Measurements from ENCODE around the gene ADGRV1.

DNA sequence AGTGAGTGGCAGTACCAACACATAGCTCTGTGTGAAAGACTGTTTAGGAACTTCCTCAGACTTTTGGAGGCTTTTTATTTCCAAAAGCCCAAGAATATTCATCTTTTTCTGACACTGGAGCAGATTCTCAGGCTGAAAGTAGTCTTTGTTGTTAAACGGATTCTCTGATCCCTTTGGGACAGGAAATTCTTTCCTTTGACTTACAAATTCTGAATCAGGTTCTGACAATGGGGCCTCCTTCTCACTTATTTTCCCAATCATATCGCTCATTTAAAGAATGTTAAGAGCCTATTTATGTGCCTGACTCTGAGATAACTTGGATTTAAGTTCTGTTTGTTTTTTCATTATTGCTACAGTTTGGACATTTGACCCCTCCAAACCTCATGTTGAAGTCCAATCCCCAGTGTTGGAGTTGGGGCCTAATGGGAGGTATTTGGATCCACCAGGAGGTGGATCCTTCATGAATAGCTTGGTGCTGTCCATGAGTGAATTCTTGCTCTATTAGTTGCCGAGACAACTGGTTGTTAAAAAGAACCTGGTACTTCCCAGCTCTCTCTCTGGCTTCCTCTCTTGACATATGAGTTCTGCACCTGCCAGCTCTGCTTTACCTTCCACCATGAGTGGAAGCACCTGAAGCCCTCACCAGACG is 4.1 kb upstream of the ADGRV1 start:
- no peak for TF ChIP-seq ZBTB7A (IDR thresholded peaks at IDR 0.05; ENCODE audit: low read depth)
- TF ChIP-seq NFIC (IDR thresholded peaks at IDR 0.05): no peak
- no peak for TF ChIP-seq EP300 (IDR thresholded peaks at IDR 0.05; ENCODE audit: borderline replicate concordance)
- TF ChIP-seq, protein P1, sequence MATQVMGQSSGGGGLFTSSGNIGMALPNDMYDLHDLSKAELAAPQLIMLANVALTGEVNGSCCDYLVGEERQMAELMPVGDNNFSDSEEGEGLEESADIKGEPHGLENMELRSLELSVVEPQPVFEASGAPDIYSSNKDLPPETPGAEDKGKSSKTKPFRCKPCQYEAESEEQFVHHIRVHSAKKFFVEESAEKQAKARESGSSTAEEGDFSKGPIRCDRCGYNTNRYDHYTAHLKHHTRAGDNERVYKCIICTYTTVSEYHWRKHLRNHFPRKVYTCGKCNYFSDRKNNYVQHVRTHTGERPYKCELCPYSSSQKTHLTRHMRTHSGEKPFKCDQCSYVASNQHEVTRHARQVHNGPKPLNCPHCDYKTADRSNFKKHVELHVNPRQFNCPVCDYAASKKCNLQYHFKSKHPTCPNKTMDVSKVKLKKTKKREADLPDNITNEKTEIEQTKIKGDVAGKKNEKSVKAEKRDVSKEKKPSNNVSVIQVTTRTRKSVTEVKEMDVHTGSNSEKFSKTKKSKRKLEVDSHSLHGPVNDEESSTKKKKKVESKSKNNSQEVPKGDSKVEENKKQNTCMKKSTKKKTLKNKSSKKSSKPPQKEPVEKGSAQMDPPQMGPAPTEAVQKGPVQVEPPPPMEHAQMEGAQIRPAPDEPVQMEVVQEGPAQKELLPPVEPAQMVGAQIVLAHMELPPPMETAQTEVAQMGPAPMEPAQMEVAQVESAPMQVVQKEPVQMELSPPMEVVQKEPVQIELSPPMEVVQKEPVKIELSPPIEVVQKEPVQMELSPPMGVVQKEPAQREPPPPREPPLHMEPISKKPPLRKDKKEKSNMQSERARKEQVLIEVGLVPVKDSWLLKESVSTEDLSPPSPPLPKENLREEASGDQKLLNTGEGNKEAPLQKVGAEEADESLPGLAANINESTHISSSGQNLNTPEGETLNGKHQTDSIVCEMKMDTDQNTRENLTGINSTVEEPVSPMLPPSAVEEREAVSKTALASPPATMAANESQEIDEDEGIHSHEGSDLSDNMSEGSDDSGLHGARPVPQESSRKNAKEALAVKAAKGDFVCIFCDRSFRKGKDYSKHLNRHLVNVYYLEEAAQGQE (IDR thresholded peaks at IDR 0.05; ENCODE audit: low read depth): no peak
- no peak for TF ChIP-seq EGR1 (IDR thresholded peaks at IDR 0.05)
- TF ChIP-seq, protein P2, sequence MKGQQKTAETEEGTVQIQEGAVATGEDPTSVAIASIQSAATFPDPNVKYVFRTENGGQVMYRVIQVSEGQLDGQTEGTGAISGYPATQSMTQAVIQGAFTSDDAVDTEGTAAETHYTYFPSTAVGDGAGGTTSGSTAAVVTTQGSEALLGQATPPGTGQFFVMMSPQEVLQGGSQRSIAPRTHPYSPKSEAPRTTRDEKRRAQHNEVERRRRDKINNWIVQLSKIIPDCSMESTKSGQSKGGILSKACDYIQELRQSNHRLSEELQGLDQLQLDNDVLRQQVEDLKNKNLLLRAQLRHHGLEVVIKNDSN (IDR thresholded peaks at IDR 0.05): no peak
